Endothelial cell (in vitro differentiated cells): Measurements from ENCODE around the gene OBSL1. TPM values are rescaled to one million over a fixed set of nuclear protein-coding genes. Genes with fewer than 3 reads are reported as not detected.

Experiments
- DNase-seq: peaks from one replicate; pipeline ENCODE4 v3.0.0; 2021; ENCODE audit warnings: low spot score
- H3K27ac Mint-ChIP-seq: one replicate; pipeline ENCODE4 v1.8.0; 2021; ENCODE audit warnings: mixed read lengths, inconsistent platforms; ENCODE audit not compliant: unreplicated experiment
- H3K27me3 Mint-ChIP-seq: one replicate; pipeline ENCODE4 v1.8.0; 2021; ENCODE audit warnings: mild to moderate bottlenecking, moderate library complexity, mixed read lengths, inconsistent platforms; ENCODE audit not compliant: unreplicated experiment
- H3K36me3 Mint-ChIP-seq: one replicate; pipeline ENCODE4 v1.8.0; 2021; ENCODE audit warnings: mild to moderate bottlenecking, low read depth, mixed read lengths, inconsistent platforms; ENCODE audit not compliant: unreplicated experiment
- H3K4me1 Mint-ChIP-seq: one replicate; pipeline ENCODE4 v1.8.0; 2021; ENCODE audit warnings: mild to moderate bottlenecking, mixed read lengths, inconsistent platforms; ENCODE audit not compliant: unreplicated experiment
- H3K4me3 Mint-ChIP-seq: one replicate; pipeline ENCODE4 v1.8.0; 2021; ENCODE audit warnings: mild to moderate bottlenecking, mixed read lengths, inconsistent platforms; ENCODE audit not compliant: unreplicated experiment
- H3K9me3 Mint-ChIP-seq: one replicate; pipeline ENCODE4 v1.8.0; 2021; ENCODE audit warnings: mixed read lengths, inconsistent platforms; ENCODE audit not compliant: unreplicated experiment
- microRNA-seq: library from miRNA; unstranded; fragments of <30 nt; microRNA quantifications from one replicate; pipeline ENCODE4, GENCODE V29; 2020; ENCODE audit not compliant: unreplicated experiment
- total RNA-seq: library from RNA; stranded (reverse); fragmentation: NEBNext Ultra II Directional; extraction: Animal tissue kit (Norgen Biotek cat#: 25700); gene quantifications from one replicate; pipeline ENCODE4 v1.2.1, GENCODE V29; 2021; ENCODE audit not compliant: unreplicated experiment
- TF ChIP-seq, protein P1 (sequence below): fragments of 200-600 bp; sonication (generic); IDR thresholded peaks from one replicate; pipeline ENCODE4 v1.5.0; 2021; ENCODE audit warnings: antibody characterized with exemption; ENCODE audit not compliant: unreplicated experiment

OBSL1 gene
- total RNA-seq, 1 donor from 2014 or later = 53.4 TPM

DNA sequence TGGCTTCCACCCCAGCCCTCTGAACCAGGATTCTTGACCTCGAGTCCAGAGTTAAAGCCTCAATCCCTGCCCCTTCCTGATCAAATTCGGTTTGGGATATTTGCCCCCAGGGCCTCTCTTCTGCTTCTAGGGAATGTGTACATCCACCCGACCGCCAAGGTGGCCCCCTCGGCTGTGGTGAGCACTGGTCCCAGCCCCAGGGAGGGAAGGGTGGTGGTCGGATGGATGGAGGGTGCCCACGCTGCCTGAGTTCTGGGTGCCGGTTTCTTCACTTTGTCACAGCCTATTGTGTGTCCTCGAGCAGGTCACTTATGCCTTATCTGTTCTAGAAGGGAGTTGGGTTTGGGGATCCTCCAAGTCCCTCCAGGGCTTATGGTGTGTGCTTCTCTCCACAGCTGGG lies 65.8 kb downstream of the OBSL1 start:
- H3K27ac Mint-ChIP-seq = no peak overlapping the region
- H3K4me3 Mint-ChIP-seq = no peak overlapping the region
- peaks cover 20% of the 10 kb centered on the region for H3K36me3 Mint-ChIP-seq
- H3K27me3 Mint-ChIP-seq = peaks cover 8% of the 10 kb centered on the region
- peaks cover 49% of the 10 kb centered on the region for H3K4me1 Mint-ChIP-seq
- TF ChIP-seq, protein P1, sequence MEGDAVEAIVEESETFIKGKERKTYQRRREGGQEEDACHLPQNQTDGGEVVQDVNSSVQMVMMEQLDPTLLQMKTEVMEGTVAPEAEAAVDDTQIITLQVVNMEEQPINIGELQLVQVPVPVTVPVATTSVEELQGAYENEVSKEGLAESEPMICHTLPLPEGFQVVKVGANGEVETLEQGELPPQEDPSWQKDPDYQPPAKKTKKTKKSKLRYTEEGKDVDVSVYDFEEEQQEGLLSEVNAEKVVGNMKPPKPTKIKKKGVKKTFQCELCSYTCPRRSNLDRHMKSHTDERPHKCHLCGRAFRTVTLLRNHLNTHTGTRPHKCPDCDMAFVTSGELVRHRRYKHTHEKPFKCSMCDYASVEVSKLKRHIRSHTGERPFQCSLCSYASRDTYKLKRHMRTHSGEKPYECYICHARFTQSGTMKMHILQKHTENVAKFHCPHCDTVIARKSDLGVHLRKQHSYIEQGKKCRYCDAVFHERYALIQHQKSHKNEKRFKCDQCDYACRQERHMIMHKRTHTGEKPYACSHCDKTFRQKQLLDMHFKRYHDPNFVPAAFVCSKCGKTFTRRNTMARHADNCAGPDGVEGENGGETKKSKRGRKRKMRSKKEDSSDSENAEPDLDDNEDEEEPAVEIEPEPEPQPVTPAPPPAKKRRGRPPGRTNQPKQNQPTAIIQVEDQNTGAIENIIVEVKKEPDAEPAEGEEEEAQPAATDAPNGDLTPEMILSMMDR = no peak
- H3K9me3 Mint-ChIP-seq = no peaks in the 10 kb centered on the region
- no peak for DNase-seq

DNA sequence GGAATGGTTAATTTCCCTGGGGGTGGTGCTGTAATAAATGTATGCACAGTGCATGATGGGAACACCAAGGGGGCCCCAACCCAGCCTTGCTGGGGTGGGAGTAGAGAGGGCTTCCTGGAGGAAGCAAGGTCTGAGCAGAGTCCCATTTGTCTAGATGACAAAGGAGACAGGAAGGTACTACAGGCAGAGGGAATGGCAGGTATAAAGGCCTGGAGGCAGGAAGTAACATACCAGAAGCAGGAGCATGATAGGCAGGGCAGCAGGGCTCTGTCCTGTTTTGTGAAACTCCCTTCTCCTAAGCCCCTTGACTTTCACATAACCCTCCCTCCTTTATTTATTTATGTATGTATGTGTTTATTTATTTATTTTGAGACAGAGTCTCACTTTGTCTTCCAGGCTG lies 68.7 kb downstream of the OBSL1 start:
- Mint-ChIP-seq H3K4me1 (peaks cover 56% of the 10 kb centered on the region), H3K27ac (peak overlapping the region; percentile 24), H3K27me3 (peaks cover 16% of the 10 kb centered on the region), H3K4me3 (no peak overlapping the region), H3K9me3 (no peaks in the 10 kb centered on the region), H3K36me3 (peaks cover 24% of the 10 kb centered on the region)
- TF ChIP-seq, protein P1 = no peak
- no peak for DNase-seq

DNA sequence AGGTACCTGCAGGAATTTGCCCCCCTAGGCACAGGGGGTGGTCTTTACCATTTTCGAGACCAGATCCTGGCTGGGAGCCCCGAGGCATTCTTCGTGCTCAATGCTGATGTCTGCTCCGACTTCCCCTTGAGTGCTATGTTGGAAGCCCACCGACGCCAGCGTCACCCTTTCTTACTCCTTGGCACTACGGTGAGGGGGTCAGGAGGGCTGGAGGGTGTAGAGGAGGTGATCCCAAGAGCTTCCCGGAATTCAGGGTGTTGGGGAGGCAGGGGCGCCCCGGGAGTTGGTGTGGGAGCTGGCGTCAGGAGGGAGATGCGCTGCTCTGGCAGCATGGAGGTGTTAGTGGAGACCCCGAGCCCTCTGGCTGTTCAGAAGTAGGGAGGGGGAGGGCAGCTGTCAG lies 69.5 kb downstream of the OBSL1 start:
- Mint-ChIP-seq H3K27ac (no peak overlapping the region), H3K36me3 (peaks cover 24% of the 10 kb centered on the region), H3K27me3 (peaks cover 18% of the 10 kb centered on the region), H3K4me1 (peaks cover 53% of the 10 kb centered on the region), H3K4me3 (no peak overlapping the region), H3K9me3 (no peaks in the 10 kb centered on the region)
- DNase-seq = no peak
- TF ChIP-seq, protein P1 = no peak

Small RNA genes lying within 50 kb of the gene (microRNA-seq; reads per million reads assigned to microRNA genes)
- 2.2 reads per million, percentile 31 among the genes with 10 or more reads in this experiment for gene MIR3132

Other genes starting within 250 kb of the OBSL1 start
- gene RESP18, start 238.8 kb downstream of the OBSL1 start, total RNA-seq = not detected
- gene DNPEP, start 183.6 kb downstream of the OBSL1 start, total RNA-seq = 49.6 TPM
- 0.10 TPM for gene DES, start 153.2 kb downstream of the OBSL1 start, total RNA-seq
- 6.1 TPM for gene SPEG, start 136.7 kb downstream of the OBSL1 start, total RNA-seq
- gene GMPPA, start 72.6 kb downstream of the OBSL1 start, total RNA-seq = 30.2 TPM
- 1.6 TPM for gene ASIC4, start 57.1 kb downstream of the OBSL1 start, total RNA-seq
- gene CHPF, start 27.7 kb downstream of the OBSL1 start, total RNA-seq = 4.1 TPM
- not detected for gene TMEM198, start 27.5 kb downstream of the OBSL1 start, total RNA-seq
- not detected for gene INHA, start 771 bp upstream of the OBSL1 start, total RNA-seq
- 23.8 TPM for gene STK11IP, start 26.3 kb upstream of the OBSL1 start, total RNA-seq
- gene SLC4A3, start 56.1 kb upstream of the OBSL1 start, total RNA-seq = 2.1 TPM